Activated CD4-positive, alpha-beta T cell treated with anti-CD3 and anti-CD28 coated beads for 36 hours (primary cell): ENCODE results near the gene TRIM54. TPM values are rescaled to one million over a fixed set of nuclear protein-coding genes. Genes with fewer than 3 reads are reported as not detected.
"Not testable (repeated sequence)": the region's sequence is repeated elsewhere in the genome, so short reads cannot be mapped to it uniquely, and the experiment has no call there.

Source experiments
- ATAC-seq: fragments of 200-7000 bp; cut with Tn5 transposase; one replicate; pipeline ENCODE4 v1.10.0; 2021; ENCODE audit warnings: mild to moderate bottlenecking, moderate library complexity
- CTCF ChIA-PET: fragments of 350-600 bp; sonication (Branson Sonifier 250); formaldehyde crosslinking; loops from one replicate; lab custom pipeline; 2021; ENCODE audit warnings: antibody characterized with exemption; lab: Charles Lee
- POLR2A ChIA-PET: fragments of 350-600 bp; sonication (Branson Sonifier 250); formaldehyde crosslinking; loops from one replicate; lab custom pipeline; 2021; ENCODE audit warnings: antibody characterized with exemption, inconsistent platforms; lab: Charles Lee
- DNase-seq: peaks from one replicate; pipeline ENCODE4 v3.0.0-alpha.2; 2020
- H3K27ac Mint-ChIP-seq: one replicate; pipeline ENCODE4 v1.8.0; 2021; ENCODE audit warnings: mixed read lengths
- H3K27me3 Mint-ChIP-seq: one replicate; pipeline ENCODE4 v1.8.0; 2021; ENCODE audit warnings: mixed read lengths
- H3K36me3 Mint-ChIP-seq: one replicate; pipeline ENCODE4 v1.8.0; 2021; ENCODE audit warnings: low read depth, mixed read lengths
- H3K4me1 Mint-ChIP-seq: one replicate; pipeline ENCODE4 v1.8.0; 2021; ENCODE audit warnings: mixed read lengths
- H3K4me3 Mint-ChIP-seq: one replicate; pipeline ENCODE4 v1.8.0; 2021; ENCODE audit warnings: mild to moderate bottlenecking, moderate library complexity, mixed read lengths
- H3K9me3 Mint-ChIP-seq: one replicate; pipeline ENCODE4 v1.8.0; 2021; ENCODE audit warnings: low read depth, mixed read lengths
- intact Hi-C, 2 experiments: fragments of 100-400 bp; cut with DNase I in 1 of 2; cut with micrococcal nuclease in 1 of 2; formaldehyde crosslinking; loops; one replicate each; pipeline versions ENCODE4 v1.14.2 to v1.15.1; 2022 to 2024; cut with DNase I, micrococcal nuclease
- total RNA-seq, 2 experiments: library from RNA; stranded (reverse); gene quantifications; one replicate each; pipeline ENCODE4 v1.2.3, GENCODE V29; 2021

The TRIM54 gene
- total RNA-seq, 2 experiments from 2014 or later: 0.09 to 0.11 TPM

DNA sequence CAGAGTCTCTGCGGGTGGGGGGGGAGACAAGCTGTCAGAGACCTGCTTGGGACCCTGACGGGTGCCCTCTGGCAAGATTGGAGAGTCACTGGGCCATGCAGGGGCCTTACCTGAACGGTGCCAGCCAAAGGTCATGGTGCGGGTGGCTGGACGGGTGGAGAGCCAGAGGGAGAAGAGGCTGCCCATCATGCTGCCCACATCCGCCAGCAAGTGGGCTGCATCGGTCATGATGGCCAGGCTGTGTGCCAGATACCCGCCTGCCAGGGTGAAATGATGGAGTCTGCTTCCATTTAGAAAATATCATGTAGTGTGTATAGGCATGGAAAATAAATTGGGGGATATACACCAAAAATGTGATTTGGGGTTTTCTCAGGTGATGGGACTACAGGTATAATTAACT lies 24.2 kb upstream of the TRIM54 start:
- DNase-seq (no peak), ATAC-seq (no peak)
- peaks cover 4% of the 10 kb centered on the region for H3K4me1 Mint-ChIP-seq
- H3K36me3 Mint-ChIP-seq: no peaks in the 10 kb centered on the region
- H3K27me3 Mint-ChIP-seq: peaks cover 44% of the 10 kb centered on the region
- CTCF ChIA-PET: no interaction called here
- intact Hi-C loops: no loop called here
- H3K27ac Mint-ChIP-seq: no peak overlapping the region
- no peaks in the 10 kb centered on the region for H3K9me3 Mint-ChIP-seq
- H3K4me3 Mint-ChIP-seq: no peak overlapping the region
- POLR2A ChIA-PET: no interaction called here

DNA sequence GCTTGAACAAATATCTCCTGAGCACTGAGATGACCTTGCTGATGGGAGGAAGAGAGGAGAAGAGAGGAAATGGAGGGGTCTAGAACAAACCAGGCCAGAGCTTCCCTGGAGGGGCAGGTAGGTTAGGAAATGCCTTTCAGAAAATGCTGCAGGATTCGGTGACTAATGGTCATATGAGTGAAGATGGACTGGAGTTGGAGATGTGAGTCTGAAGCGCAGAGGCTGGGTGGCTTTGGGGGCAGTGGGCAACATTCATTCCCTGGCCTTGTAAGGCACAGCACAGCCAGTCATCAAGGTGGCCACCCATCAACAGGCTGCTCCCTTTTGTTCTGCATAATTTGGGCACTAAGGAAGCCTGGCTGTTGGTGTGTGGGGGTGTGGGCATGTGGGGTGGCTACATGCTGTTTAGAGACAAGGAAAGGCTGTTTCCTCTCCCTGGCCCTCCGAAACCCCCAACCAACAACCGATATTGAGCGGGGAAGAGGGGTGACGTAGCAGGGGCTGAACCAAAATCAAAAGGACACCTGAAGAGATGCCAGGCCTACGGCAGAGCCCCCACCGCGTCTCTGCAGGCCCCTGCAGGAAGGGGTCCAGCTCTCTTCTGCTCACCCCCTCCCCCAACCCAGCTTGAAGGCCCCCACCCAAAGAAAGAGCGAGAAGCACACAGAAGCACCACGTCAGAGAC lies 20.8 kb upstream of the TRIM54 start:
- Mint-ChIP-seq H3K9me3 (no peaks in the 10 kb centered on the region), H3K36me3 (no peaks in the 10 kb centered on the region), H3K4me3 (peak overlapping the region; percentile 13), H3K27ac (no peak overlapping the region), H3K27me3 (peaks cover 53% of the 10 kb centered on the region), H3K4me1 (peaks cover 23% of the 10 kb centered on the region)
- no peak for DNase-seq
- ChIA-PET POLR2A (interaction anchor here (0.7 kb wide), 1 partner anchor 103 kb away, joined by 3 read pairs; no protein-coding TSS in a partner anchor), CTCF (interaction anchor here (2.7 to 6.3 kb wide), 2 partner anchors 19 to 42 kb away, joined by 16 to 82 read pairs; partner anchors contain the start of gene TRIM54)
- intact Hi-C loops: loop anchor here (5.0 kb wide), 2 partner anchors 46 to 414 kb away; partner anchors contain the start of genes DPYSL5 (in 1 of the 2) and UCN (in 1 of the 2)
- no peak for ATAC-seq

DNA sequence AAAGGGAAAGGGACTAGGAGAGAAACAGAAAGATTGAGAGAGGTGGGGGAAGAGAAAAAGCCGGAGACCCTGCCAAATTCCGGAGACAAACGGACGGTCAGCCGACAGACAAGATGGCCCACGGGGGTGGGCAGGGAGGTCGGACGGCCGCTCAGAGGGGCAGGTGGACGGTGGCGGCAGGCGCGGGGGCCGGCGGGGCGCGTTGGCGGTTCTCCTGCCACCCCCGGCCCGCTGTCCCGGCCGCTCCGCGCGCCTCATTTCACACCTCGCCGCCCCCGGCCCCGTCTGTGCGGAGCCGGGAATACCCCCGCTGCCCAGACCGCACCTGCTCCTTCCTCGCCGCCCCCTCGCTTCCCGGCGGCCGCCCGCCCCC lies 20.3 kb upstream of the TRIM54 start:
- no peak overlapping the region for H3K27ac Mint-ChIP-seq
- POLR2A ChIA-PET: no interaction called here
- intact Hi-C loops: loop anchor here (2.0 to 5.0 kb wide), 3 partner anchors 45 to 415 kb away; partner anchors contain the start of genes ATRAID (in 1 of the 2), DPYSL5 (in 1 of the 2), SLC5A6 (in 1 of the 2) and UCN (in 1 of the 2)
- no peaks in the 10 kb centered on the region for H3K9me3 Mint-ChIP-seq
- H3K36me3 Mint-ChIP-seq: no peaks in the 10 kb centered on the region
- H3K27me3 Mint-ChIP-seq: peaks cover 53% of the 10 kb centered on the region
- DNase-seq: peak; percentile 31
- H3K4me1 Mint-ChIP-seq: peaks cover 23% of the 10 kb centered on the region
- CTCF ChIA-PET: interaction anchor here (2.7 to 6.3 kb wide), 2 partner anchors 19 to 41 kb away, joined by 16 to 82 read pairs; partner anchors contain the start of gene TRIM54
- peak overlapping the region; percentile 13 for H3K4me3 Mint-ChIP-seq
- no peak for ATAC-seq

DNA sequence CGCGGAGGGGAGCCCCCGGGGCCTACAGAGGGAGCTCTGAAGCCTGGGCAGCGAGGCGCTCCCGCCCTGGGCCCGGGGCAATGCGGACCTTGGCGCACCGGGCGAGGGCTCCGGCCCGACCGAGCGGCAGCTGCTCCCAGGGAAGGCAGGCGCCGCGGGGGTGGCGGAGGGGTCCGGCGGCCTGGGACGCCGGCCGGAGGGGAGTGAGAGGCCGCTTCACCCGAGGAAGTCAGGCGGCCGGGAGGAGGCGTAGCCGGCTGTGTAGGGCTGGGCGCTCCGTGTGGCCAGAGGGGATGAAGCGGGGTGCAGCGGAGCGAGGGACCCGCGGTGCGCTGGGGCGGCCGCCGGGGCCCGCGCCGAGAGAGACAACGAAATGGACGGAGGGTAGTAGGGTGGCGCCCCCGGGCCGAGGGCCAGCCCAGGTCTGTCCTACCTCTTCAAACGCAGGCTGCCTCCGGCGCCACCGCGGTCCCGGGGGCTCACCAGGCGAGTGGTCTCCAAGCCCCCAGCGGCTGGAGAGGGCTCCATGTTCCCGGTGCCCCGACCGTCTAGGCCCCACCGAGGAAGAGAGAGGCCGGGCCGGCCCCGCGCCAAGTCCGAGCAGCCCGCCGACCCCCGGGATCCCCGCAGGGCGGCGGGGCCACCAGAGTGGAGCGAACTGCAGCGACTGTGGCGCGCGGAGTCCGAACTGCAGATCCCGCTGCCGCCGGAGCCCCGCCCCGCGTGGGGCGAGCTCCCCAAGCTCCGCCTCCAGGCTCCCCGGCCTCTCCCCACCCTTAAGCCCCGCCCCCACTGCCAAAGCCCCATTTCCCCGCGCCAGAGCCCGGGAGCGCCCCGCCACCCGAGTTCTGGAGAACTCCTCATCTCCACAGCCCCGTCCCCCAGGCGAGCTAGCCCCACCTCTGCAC lies 19.6 kb upstream of the TRIM54 start, which contains the start of gene SLC30A3:
Gene SLC30A3 (minus strand): TSS at position 669 of the 908 bp plus-strand sequence. CDS start 141 bp downstream, at position 528.
- H3K9me3 Mint-ChIP-seq: no peaks in the 10 kb centered on the region
- H3K4me3 Mint-ChIP-seq: peak within 1 kb of the TSS; percentile 71
- ATAC-seq (peak; percentile 75), DNase-seq (peak; percentile 85)
- peaks cover 23% of the 10 kb centered on the region for H3K4me1 Mint-ChIP-seq
- peaks cover 49% of the 10 kb centered on the region for H3K27me3 Mint-ChIP-seq
- intact Hi-C loops: loop anchor here (1.0 to 5.0 kb wide), 4 partner anchors 18 to 415 kb away; partner anchors contain the start of genes ATRAID (in 1 of the 2), DPYSL5 (in 1 of the 2), SLC5A6 (in 1 of the 2) and UCN (in 1 of the 2)
- peak within 1 kb of the TSS; percentile 52 for H3K27ac Mint-ChIP-seq
- no peaks in the 10 kb centered on the region for H3K36me3 Mint-ChIP-seq
- CTCF ChIA-PET: interaction anchor here (0.8 to 6.3 kb wide), 6 partner anchors 10 to 421 kb away, joined by 3 to 82 read pairs (median 8); partner anchors contain the start of gene TRIM54
- POLR2A ChIA-PET: no interaction called here

DNA sequence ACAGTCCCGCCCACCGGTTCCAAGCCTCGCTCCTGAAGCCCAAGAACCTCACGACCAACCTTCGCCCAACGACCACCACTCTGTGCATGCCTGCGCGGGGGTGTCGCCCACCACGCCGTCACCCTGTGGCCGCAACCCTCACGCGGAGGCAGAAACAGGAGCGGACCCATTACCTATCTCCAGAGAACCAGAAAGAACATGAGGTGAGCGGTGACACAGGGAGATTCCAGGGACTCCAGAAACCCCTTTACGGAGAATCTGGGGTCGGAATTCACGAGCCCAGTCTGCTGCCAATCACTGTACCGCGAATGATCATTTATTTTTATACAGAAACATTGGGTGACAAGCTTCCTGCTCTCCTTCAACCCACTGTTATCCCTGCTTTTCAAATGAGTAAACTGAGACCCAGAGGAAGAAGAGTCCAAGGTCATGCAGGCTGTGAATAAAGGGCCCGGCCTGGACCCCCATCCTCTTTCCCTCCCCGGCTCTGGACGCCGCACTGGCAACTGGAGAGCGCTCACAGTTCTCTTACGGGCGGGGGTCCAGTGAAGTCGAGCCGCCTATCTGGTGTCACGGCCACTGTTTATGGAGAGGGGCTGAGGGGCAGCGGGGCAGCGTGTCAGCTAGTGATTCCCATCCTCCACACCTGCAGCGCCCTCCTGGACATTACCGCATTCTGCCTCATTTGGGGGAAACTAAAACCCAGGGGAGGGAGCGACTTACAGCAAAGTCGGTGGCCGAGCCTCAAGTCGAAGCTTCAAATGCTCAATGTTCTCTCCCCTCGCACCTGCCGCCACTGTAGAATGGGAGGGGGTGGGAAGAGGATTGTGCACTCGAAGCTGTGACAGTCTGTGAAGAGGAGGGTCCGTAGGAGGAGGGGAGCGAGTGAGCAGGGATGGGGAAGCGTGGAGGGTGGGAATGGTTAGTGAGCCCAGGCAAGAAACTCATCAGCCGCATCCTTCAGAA lies 18.7 kb upstream of the TRIM54 start:
- Mint-ChIP-seq H3K27ac (peak overlapping the region; percentile 52), H3K4me1 (peaks cover 23% of the 10 kb centered on the region), H3K36me3 (no peaks in the 10 kb centered on the region), H3K9me3 (no peaks in the 10 kb centered on the region), H3K27me3 (peaks cover 47% of the 10 kb centered on the region), H3K4me3 (peak overlapping the region; percentile 71)
- ATAC-seq (no peak), DNase-seq (peak; percentile 29)
- ChIA-PET CTCF (interaction anchor here (0.7 to 6.3 kb wide), 10 partner anchors 9 to 453 kb away, joined by 3 to 82 read pairs (median 4); partner anchors contain the start of gene TRIM54), POLR2A (no interaction called here)
- intact Hi-C loops: loop anchor here (1.0 to 5.0 kb wide), 4 partner anchors 17 to 416 kb away; partner anchors contain the start of genes ATRAID (in 1 of the 2), DPYSL5 (in 1 of the 2), SLC5A6 (in 1 of the 2) and UCN (in 1 of the 2)

DNA sequence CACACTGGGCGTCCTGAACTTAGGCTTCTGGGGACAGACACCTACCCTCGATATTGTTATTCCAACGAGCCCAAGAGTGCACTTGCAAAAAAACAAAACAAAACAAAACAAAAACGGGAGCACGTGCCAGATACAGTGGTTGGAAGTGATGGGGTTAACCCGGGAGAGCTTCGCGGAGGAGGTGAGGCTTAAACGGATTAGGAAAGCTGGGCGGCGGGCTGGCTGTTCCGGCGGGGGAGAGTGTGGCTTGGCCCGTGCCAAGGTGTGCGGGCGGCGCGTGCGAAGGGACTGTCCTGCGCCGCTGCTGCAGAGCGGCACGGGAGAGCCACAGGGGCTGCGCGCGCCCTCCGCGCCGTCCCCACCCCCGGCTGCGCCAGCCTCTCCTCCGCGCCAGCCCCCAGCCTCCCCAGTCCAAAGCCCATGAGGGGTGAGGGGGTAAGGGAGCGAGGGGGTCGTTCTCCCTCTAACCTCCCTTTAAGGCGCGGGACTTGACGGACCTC lies 17.9 kb upstream of the TRIM54 start:
- H3K36me3 Mint-ChIP-seq: no peaks in the 10 kb centered on the region
- H3K27ac Mint-ChIP-seq: no peak overlapping the region
- intact Hi-C loops: loop anchor here (5.0 kb wide), 2 partner anchors 43 to 417 kb away; partner anchors contain the start of genes DPYSL5 (in 1 of the 2) and UCN (in 1 of the 2)

DNA sequence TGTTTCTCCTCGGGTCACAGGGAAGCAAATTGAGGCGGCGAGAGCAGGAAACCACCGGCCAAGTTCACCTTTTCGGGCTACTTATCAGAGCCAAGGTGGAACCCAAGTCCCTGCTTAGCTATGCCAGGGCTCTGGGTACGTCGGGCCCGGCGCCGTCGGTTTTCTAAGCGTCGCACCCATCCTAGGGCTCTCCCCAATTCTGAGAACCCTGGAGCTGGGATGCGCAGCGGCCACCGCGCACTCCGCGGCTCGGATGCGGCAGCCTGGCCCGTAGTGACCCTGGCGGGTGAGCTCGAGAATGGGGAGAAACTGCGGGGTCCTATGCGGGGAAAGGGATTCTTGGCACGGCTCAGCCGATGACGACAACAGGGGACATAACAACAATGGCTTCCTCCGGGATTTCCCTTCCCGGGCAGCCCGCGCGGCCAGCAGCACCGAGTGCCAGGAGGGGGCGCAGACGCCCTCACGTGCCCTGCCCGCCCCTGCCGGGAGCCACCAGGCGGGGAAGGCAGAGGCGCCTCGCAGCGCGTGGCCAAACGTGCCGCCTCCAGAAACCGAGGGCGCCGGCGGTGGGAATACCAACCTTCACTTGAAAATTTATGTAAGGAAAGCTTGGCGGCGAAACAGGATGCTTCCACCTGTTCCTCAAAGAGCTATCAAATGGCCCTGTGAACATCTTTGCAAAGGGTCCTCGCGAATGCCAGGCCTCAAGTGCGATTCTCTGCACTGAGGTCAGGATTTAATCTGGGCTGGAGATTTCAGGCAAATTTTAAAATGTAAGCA lies 17.3 kb upstream of the TRIM54 start:
- Mint-ChIP-seq H3K36me3 (no peaks in the 10 kb centered on the region), H3K27me3 (peaks cover 41% of the 10 kb centered on the region), H3K9me3 (no peaks in the 10 kb centered on the region), H3K4me3 (peak overlapping the region; percentile 53), H3K4me1 (peaks cover 23% of the 10 kb centered on the region), H3K27ac (no peak overlapping the region)
- peak; percentile 67 for ATAC-seq
- ChIA-PET CTCF (interaction anchor here (0.6 to 6.3 kb wide), 11 partner anchors 8 to 252 kb away, joined by 3 to 82 read pairs (median 4); partner anchors contain the start of genes DNAJC5G and TRIM54), POLR2A (interaction anchor here (0.6 kb wide), 2 partner anchors 48 to 56 kb away, joined by 3 read pairs; partner anchors contain the start of gene CAD)
- intact Hi-C loops: loop anchor here (5.0 kb wide), 2 partner anchors 42 to 418 kb away; partner anchors contain the start of genes DPYSL5 (in 1 of the 2) and UCN (in 1 of the 2)
- peak; percentile 80 for DNase-seq

More for the DNA sequence above, 17.9 kb upstream of the TRIM54 start:
- ChIA-PET POLR2A (interaction anchor here (0.6 kb wide), 2 partner anchors 47 to 56 kb away, joined by 3 read pairs; partner anchors contain the start of gene CAD), CTCF (interaction anchor here (1.0 to 6.3 kb wide), 8 partner anchors 9 to 419 kb away, joined by 3 to 82 read pairs (median 6); partner anchors contain the start of genes DNAJC5G and TRIM54)
- Mint-ChIP-seq H3K4me3 (peak overlapping the region; percentile 71), H3K9me3 (no peaks in the 10 kb centered on the region), H3K27me3 (peaks cover 44% of the 10 kb centered on the region), H3K4me1 (peaks cover 23% of the 10 kb centered on the region)
- DNase-seq (peak; percentile 38), ATAC-seq (peak; percentile 40)

DNA sequence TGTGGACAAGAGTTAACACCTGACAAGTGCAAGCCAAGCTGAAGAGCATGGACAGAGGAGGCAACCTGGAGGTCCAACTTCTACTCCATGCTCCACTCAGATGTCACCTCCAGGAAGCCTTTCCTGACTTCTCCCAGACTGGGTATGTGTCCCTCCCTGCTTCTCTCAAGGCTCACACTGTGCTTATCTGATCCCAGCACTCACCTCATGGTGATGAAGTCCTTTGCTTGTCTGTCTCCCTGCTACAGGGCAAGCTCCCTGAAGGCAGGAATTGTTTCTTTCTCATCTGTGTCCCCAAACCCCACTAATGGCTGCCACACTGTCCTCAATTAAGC lies 16.7 kb upstream of the TRIM54 start:
- ChIA-PET CTCF (interaction anchor here (0.6 to 6.3 kb wide), 9 partner anchors 10 to 253 kb away, joined by 3 to 82 read pairs (median 4); partner anchors contain the start of genes DNAJC5G and TRIM54), POLR2A (no interaction called here)
- ATAC-seq (no peak), DNase-seq (no peak)
- H3K9me3 Mint-ChIP-seq: no peaks in the 10 kb centered on the region
- peaks cover 23% of the 10 kb centered on the region for H3K4me1 Mint-ChIP-seq
- H3K36me3 Mint-ChIP-seq: no peaks in the 10 kb centered on the region
- H3K27ac Mint-ChIP-seq: no peak overlapping the region
- H3K4me3 Mint-ChIP-seq: no peak overlapping the region
- peaks cover 35% of the 10 kb centered on the region for H3K27me3 Mint-ChIP-seq
- intact Hi-C loops: no loop called here

DNA sequence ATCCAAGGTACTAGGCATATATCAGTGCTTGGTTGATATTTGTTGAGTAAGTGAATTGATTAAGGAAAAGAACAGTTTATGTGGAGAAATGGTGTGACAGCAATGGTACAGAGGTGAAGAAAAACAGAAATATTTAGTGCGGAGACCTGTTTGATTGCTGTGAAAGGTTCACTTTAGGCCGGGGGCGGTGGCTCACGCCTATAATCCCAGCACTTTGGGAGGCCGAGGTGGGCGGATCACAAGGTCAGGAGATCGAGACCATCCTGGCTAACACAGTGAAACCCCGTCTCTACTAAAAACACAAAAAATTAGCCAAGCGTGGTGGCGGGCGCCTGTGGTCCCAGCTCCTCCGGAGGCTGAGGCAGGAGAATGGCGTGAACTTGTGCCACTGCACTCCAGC lies 13.9 kb upstream of the TRIM54 start:
- DNase-seq, H3K9me3 Mint-ChIP-seq, H3K27ac Mint-ChIP-seq, intact Hi-C loops, H3K36me3 Mint-ChIP-seq, H3K4me3 Mint-ChIP-seq, POLR2A ChIA-PET, ATAC-seq: not testable (repeated sequence)
- Mint-ChIP-seq H3K27me3 (peaks cover 20% of the 10 kb centered on the region), H3K4me1 (peaks cover 16% of the 10 kb centered on the region)
- CTCF ChIA-PET: interaction anchor here (1.8 kb wide), 1 partner anchor 19 kb away, joined by 3 read pairs; no protein-coding TSS in a partner anchor
